H9 (cell line): ENCODE results near the gene EMX2. TPM values are rescaled to one million over a fixed set of nuclear protein-coding genes. Genes with fewer than 3 reads are reported as not detected.
A peak's percentile ranks its signal among the peaks of the same experiment; 100 is the strongest.

Source experiments
- DNase-seq: peaks from one replicate; pipeline ENCODE4 v3.0.0-alpha.2; 2017
- H2AFZ ChIP-seq: one replicate; pipeline ENCODE4 v1.6.1; 2013; ENCODE audit warnings: mild to moderate bottlenecking, low read length, control low read depth, moderate library complexity
- H2AK5ac ChIP-seq: 2 replicates; pipeline ENCODE4 v1.6.1; 2013; ENCODE audit warnings: low read length, control low read depth, mixed read lengths; ENCODE audit not compliant: insufficient read length
- H2BK120ac ChIP-seq: one replicate; pipeline ENCODE4 v1.6.1; 2013; ENCODE audit warnings: low read depth, mild to moderate bottlenecking, low read length, control low read depth, inconsistent platforms; ENCODE audit not compliant: poor library complexity, severe bottlenecking
- H2BK12ac ChIP-seq: 2 replicates; pipeline ENCODE4 v1.6.1; 2013; ENCODE audit warnings: low read length, control low read depth, mixed read lengths, low read depth; ENCODE audit not compliant: insufficient read length
- H2BK15ac ChIP-seq: 2 replicates; pipeline ENCODE4 v1.6.1; 2013; ENCODE audit warnings: low read depth, low read length, control low read depth
- H2BK20ac ChIP-seq: one replicate; pipeline ENCODE4 v1.6.1; 2013; ENCODE audit warnings: low read depth, mild to moderate bottlenecking, low read length, control low read depth, inconsistent platforms; ENCODE audit not compliant: poor library complexity, severe bottlenecking
- H2BK5ac ChIP-seq: 2 replicates; pipeline ENCODE4 v1.6.1; 2013; ENCODE audit warnings: low read length, control low read depth, mixed read lengths; ENCODE audit not compliant: insufficient read length
- H3K14ac ChIP-seq: 2 replicates; pipeline ENCODE4 v1.6.1; 2013; ENCODE audit warnings: low read length, control low read depth; ENCODE audit not compliant: insufficient read depth
- H3K18ac ChIP-seq: 2 replicates; pipeline ENCODE4 v1.6.1; 2013; ENCODE audit warnings: low read depth, mild to moderate bottlenecking, mixed read lengths, low read length, control low read depth; ENCODE audit not compliant: insufficient read length
- H3K23ac ChIP-seq: 2 replicates; pipeline ENCODE4 v1.6.1; 2013; ENCODE audit warnings: low read length, control low read depth, mixed read lengths, low read depth; ENCODE audit not compliant: insufficient read length
- H3K23me2 ChIP-seq: 2 replicates; pipeline ENCODE4 v1.6.1; 2013; ENCODE audit warnings: low read depth, mild to moderate bottlenecking, mixed read lengths, low read length, control low read depth; ENCODE audit not compliant: insufficient read length, poor library complexity, severe bottlenecking
- H3K27ac ChIP-seq: 2 replicates; pipeline ENCODE4 v1.5.1; 2013; ENCODE audit warnings: low read length, control low read depth, mixed read lengths, low read depth; ENCODE audit not compliant: insufficient read length
- H3K27me3 ChIP-seq: 2 replicates; pipeline ENCODE4 v1.6.1; 2013; ENCODE audit warnings: low read length, control low read depth, inconsistent platforms; ENCODE audit not compliant: insufficient read depth
- H3K4ac ChIP-seq: 2 replicates; pipeline ENCODE4 v1.6.1; 2013; ENCODE audit warnings: low read depth, mild to moderate bottlenecking, control low read depth, inconsistent platforms, low read length, moderate library complexity
- H3K4me1 ChIP-seq: 2 replicates; pipeline ENCODE4 v1.6.1; 2013; ENCODE audit warnings: low read length, control low read depth, inconsistent platforms; ENCODE audit not compliant: insufficient read depth
- H3K4me2 ChIP-seq: 2 replicates; pipeline ENCODE4 v1.6.1; 2013; ENCODE audit warnings: low read length, control low read depth, mixed read lengths; ENCODE audit not compliant: insufficient read length, insufficient read depth
- H3K56ac ChIP-seq: 2 replicates; pipeline ENCODE4 v1.6.1; 2013; ENCODE audit warnings: low read depth, mild to moderate bottlenecking, mixed read lengths, low read length, control low read depth; ENCODE audit not compliant: insufficient read length
- H3K79me1 ChIP-seq: 2 replicates; pipeline ENCODE4 v1.6.1; 2013; ENCODE audit warnings: low read depth, mild to moderate bottlenecking, moderate library complexity, low read length, control low read depth, inconsistent platforms; ENCODE audit not compliant: insufficient read depth, poor library complexity, severe bottlenecking
- H3K79me2 ChIP-seq: 2 replicates; pipeline ENCODE4 v1.6.1; 2013; ENCODE audit warnings: low read length, control low read depth, inconsistent platforms; ENCODE audit not compliant: insufficient read depth
- H3K9ac ChIP-seq: 2 replicates; pipeline ENCODE4 v1.6.1; 2013; ENCODE audit warnings: low read length, control low read depth, mixed read lengths; ENCODE audit not compliant: insufficient read length; ENCODE audit errors: extremely low read depth
- H3K9me3 ChIP-seq: one replicate; pipeline ENCODE4 v1.6.1; 2013; ENCODE audit warnings: low read depth, low read length, inconsistent platforms; ENCODE audit not compliant: control insufficient read depth
- H3T11ph ChIP-seq: one replicate; pipeline ENCODE4 v1.6.1; 2013; ENCODE audit warnings: mild to moderate bottlenecking, low read length, control low read depth, inconsistent platforms
- H4K20me1 ChIP-seq: one replicate; pipeline ENCODE4 v1.6.1; 2013; ENCODE audit not compliant: control insufficient read depth, insufficient read length, insufficient read depth
- H4K5ac ChIP-seq: 2 replicates; pipeline ENCODE4 v1.6.1; 2013; ENCODE audit warnings: low read depth, mild to moderate bottlenecking, mixed read lengths, low read length, control low read depth; ENCODE audit not compliant: insufficient read length
- H4K8ac ChIP-seq: replicated peaks from 2 replicates; pipeline ENCODE4 v1.6.1; 2013; ENCODE audit warnings: low read length, control low read depth, mixed read lengths, low read depth; ENCODE audit not compliant: insufficient read length
- H4K91ac ChIP-seq: 2 replicates; pipeline ENCODE4 v1.6.1; 2013; ENCODE audit warnings: low read depth, mild to moderate bottlenecking, moderate library complexity, mixed read lengths, low read length, control low read depth; ENCODE audit not compliant: insufficient read length
- H3K27ac Mint-ChIP-seq, 3 experiments: 2 replicates in 2 of 3; 3 replicates in 1 of 3; pipeline ENCODE4 v1.8.0; 2020 to 2021; ENCODE audit warnings: mixed read lengths in 3 of 3, mild to moderate bottlenecking in 1 of 3, moderate library complexity in 1 of 3
- H3K27me3 Mint-ChIP-seq: 2 replicates; pipeline ENCODE4 v1.8.0; 2021; ENCODE audit warnings: low read depth, mild to moderate bottlenecking, moderate library complexity, mixed read lengths
- H3K36me3 Mint-ChIP-seq, 3 experiments: 2 replicates in 2 of 3; 3 replicates in 1 of 3; pipeline ENCODE4 v1.8.0; 2020 to 2021; ENCODE audit warnings: low read depth in 3 of 3, mixed read lengths in 3 of 3; ENCODE audit not compliant: insufficient read depth in 1 of 3
- H3K4me1 Mint-ChIP-seq, 2 experiments: 2 replicates each; pipeline ENCODE4 v1.8.0; 2020; ENCODE audit warnings: mixed read lengths in 2 of 2
- H3K4me3 Mint-ChIP-seq, 2 experiments: 2 replicates in 1 of 2; 3 replicates in 1 of 2; pipeline ENCODE4 v1.8.0; 2020 to 2021; ENCODE audit warnings: mild to moderate bottlenecking in 2 of 2, mixed read lengths in 2 of 2, moderate library complexity in 1 of 2
- H3K9me3 Mint-ChIP-seq, 2 experiments: 2 replicates in 1 of 2; 3 replicates in 1 of 2; pipeline ENCODE4 v1.8.0; 2020; ENCODE audit warnings: mild to moderate bottlenecking in 2 of 2, mixed read lengths in 2 of 2, moderate library complexity in 1 of 2
- CTCF ChIP-seq: fragments of 200-600 bp; sonication (generic); conservative IDR thresholded peaks from 3 replicates; pipeline ENCODE4 v1.8.0; 2021; ENCODE audit warnings: antibody characterized with exemption, mild to moderate bottlenecking
- WGBS: extraction: QIAGEN DNeasy Blood & Tissue Kit; methylation state at CpG from one replicate; pipeline ENCODE4 v1.1.7; 2013; ENCODE audit warnings: missing lambda C conversion rate, low lambda C conversion rate, mixed read lengths; ENCODE audit not compliant: insufficient read length; ENCODE audit errors: extremely low coverage; 5-methylcytosine and 5-hydroxymethylcytosine counted together
- total RNA-seq: library from RNA; stranded (reverse); gene quantifications from 2 replicates; pipeline ENCODE4 v1.2.1, GENCODE V29; 2021

Gene EMX2
- total RNA-seq, 1 experiment from 2014 or later = not detected

GRCh38 chr10:117534321-117535297, 7.9 kb upstream of the EMX2 start:
- Histone ChIP-seq H3T11ph (no peak overlapping the region), H3K23me2 (no peaks in the 10 kb centered on the region), H3K79me2 (no peaks in the 10 kb centered on the region), H4K20me1 (peaks cover 4% of the 10 kb centered on the region), H3K9ac (no peak overlapping the region), H3K27me3 (peaks cover 95% of the 10 kb centered on the region), H3K56ac (no peak overlapping the region), H2BK120ac (no peak overlapping the region), H4K91ac (no peak overlapping the region), H3K4me2 (peak overlapping the region; percentile 31), H4K8ac (no peak overlapping the region), H3K27ac (no peak overlapping the region), H2BK12ac (no peak overlapping the region), H3K4me1 (no peaks in the 10 kb centered on the region), H4K5ac (no peak overlapping the region), H2AK5ac (no peak overlapping the region), H2BK5ac (no peak overlapping the region), H2BK15ac (no peak overlapping the region), H3K4ac (no peak overlapping the region), H3K14ac (no peak overlapping the region; the same call in 1 of the 2 replicates), H3K9me3 (no peaks in the 10 kb centered on the region), H3K18ac (no peak overlapping the region), H2BK20ac (no peak overlapping the region), H2AFZ (no peak overlapping the region), H3K79me1 (no peaks in the 10 kb centered on the region), H3K23ac (no peak overlapping the region)
- TF ChIP-seq CTCF = no peak
- peaks cover 2 to 26% of the 10 kb centered on the region in 2 experiments for H3K4me1 Mint-ChIP-seq
- DNase-seq = peak; percentile 31
- WGBS = no CpG with 5 or more reads among the region's 76 CpGs
- peak overlapping the region in 1 of 2 experiments; percentile 45; a peak in 4 of 5 replicates for H3K4me3 Mint-ChIP-seq
- H3K36me3 Mint-ChIP-seq = no peaks in the 10 kb centered on the region
- peaks cover 100% of the 10 kb centered on the region for H3K27me3 Mint-ChIP-seq
- H3K27ac Mint-ChIP-seq = no peak overlapping the region
- peaks cover 0 to 2% of the 10 kb centered on the region in 2 experiments; a peak in 3 of 5 replicates for H3K9me3 Mint-ChIP-seq
